GM21515 (cell line): Measurements from ENCODE around the gene NXF1.
"Not testable (repeated sequence)": the region's sequence is repeated elsewhere in the genome, so short reads cannot be mapped to it uniquely, and the experiment has no call there.

Source experiments
- ATAC-seq: cut with Tn5 transposase; IDR thresholded peaks from one replicate; pipeline ENCODE4 v1.9.1; 2021; ENCODE audit not compliant: unreplicated experiment

The NXF1 gene

DNA sequence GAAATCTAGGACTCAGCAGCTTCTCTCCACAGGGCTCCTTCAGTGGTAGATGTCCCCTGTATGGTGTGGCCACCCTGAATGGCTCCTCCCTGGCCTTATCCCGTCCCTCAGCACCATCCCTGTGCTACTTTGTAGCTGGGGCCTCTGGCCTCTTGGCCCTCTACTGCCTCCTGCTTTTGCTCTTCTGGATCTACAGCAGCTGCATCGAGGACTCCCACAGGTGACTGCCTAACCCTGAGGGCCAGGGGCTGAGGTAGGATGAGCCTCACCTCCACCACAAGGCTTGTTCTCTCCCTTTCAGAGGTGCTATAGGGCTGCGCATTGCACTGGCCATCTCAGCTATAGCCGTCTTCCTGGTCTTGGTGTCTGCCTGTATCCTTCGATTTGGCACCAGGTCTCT, 16.2 kb downstream of the NXF1 start:
- ATAC-seq = no peak

DNA sequence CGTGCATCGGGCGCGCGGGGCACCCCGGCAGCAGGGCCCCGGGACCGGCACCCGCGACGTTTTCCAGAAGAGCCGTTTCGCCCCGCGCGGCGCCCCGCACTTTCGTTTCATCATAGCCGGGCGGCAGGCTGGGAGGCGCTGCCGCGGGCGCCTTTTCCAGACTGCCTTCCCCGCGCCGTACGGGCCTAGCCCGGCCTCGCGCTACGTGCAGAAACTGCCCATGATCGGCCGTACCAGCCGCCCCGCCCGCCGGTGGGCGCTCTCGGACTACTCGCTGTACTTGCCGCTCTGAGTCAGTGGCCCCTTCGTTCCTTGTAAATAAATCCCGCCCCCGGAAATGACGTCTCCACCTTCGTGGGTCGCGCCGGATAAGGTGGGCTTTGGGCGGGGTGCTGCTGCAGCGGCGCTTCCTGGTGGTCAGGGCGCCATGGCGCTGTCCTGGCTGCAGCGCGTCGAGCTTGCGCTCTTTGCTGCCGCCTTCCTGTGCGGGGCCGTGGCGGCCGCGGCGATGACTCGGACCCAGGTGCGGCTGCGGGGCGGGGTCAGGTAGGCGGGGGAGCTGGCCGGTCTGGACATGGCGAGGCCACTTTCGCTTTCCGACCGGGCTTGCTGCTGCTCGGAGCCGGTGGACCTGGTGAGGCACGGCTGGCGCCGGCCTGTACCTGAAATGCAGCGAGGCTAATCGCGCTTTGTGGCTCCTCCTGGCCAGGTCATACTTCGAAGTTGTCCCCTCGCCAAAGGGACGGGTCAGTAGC, 18.1 kb downstream of the NXF1 start, which contains the start of gene TMEM179B:
TSS of gene TMEM179B (plus strand) at position 398 of the 755 bp plus-strand sequence. CDS start at position 428, 30 bp downstream.
- ATAC-seq = peak; percentile 61

DNA sequence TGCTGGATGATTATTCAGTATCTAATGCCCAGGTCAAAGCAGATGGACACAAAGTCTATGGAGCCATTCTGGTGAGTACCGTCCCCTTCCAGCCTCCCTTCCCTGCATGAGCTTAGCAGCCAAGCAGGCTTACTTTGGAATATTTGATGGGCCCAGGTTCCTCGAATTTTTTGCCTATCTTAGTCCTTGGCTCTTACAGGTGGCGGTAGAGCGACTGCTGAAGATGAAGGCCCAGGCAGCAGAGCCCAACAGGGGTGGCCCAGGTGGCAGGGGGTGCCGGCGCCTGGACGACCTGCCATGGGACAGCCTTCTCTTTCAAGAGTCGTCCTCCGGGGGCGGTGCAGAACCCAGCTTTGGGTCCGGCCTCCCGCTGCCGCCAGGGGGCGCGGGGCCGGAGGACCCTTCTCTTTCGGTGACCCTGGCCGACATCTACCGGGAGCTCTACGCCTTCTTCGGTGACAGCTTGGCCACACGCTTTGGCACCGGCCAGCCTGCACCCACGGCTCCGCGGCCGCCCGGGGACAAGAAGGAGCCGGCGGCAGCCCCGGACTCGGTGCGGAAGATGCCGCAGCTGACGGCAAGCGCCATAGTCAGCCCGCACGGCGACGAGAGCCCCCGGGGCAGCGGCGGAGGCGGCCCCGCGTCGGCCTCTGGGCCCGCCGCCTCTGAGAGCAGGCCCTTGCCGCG, 18.8 kb downstream of the NXF1 start:
- peak; percentile 67 for ATAC-seq

GRCh38 chr11:62782753-62783152, 22.5 kb downstream of the NXF1 start:
- no peak for ATAC-seq

DNA sequence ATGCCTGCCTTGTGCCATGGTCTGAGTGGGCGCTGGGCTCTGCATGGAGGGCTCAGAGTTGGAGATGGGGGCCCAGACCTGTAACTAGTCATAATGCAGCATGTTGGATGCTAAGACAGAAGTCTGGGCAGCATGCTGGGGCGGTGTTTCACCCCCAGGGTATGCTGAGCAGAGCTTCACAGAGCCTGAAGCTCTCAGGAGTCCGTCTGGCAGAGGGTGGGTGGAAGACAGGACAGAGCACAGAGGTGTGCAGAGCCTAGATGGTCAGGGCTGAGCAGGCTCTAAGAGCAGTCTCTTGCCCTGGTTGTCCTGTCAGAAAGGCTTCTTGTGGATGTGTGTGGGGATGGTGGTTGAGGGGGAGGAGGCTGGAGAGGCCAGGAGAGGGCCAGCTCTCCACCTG, 26.8 kb downstream of the NXF1 start:
- ATAC-seq = no peak

DNA sequence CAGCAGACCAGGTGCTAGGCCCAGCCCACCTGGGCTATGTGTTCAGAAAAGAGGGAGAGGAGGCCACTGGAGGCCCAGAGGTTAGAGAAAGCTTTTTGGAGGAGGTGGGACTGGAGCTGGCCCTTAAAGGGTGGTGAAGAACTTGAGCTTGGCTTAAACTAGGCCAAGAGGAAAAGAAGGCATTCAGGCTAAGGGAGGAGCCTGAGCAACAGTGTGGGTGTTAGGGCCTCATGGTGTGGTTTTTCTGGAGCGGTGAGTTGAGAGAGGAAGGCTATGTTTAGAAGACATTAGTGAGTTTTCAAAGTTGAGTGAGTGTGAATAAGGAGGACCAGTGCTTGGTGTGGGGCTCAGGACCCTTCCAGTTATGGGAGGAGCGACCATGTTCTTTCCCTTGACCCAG, 27.9 kb downstream of the NXF1 start:
- ATAC-seq = no peak

DNA sequence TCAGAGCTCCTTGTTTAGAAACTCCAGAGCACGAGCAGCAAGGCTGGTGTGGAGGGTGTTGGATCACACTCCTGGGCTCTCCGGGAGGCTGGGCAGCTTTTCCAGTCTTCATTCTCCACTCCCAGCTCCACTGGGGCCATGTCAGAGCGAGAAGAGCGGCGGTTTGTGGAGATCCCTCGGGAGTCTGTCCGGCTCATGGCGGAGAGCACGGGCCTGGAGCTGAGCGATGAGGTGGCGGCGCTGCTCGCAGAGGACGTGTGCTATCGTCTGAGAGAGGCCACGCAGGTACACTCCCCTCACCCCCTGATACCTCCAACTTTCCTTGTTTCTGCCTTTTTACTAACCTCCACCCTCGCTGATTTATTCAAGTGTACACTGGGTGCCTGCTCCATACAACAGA, 29.6 kb downstream of the NXF1 start:
- ATAC-seq = no peak

DNA sequence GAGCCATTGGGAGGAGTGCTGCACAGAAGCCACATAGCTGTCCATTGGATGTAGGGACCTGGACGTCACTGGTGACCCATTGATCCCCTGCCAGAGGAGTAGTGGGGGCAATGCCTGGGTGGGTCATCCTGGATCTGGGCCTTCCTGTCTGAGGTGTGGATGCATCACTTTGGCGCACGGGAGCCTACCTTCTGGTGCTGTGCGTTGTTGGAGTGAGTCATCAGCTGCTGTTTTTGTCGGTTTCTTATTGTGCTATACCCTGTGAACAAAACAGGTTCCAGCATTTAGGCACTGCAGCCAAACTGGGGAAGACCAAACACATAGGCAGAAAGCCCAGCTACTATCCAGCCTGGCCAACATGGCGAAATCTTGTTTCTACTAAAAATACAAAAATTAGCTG, 30.8 kb downstream of the NXF1 start:
- no peak for ATAC-seq

- ATAC-seq = peak; percentile 70
Observed at GRCh38 chr11:62771144-62772021, 33.9 kb downstream of the NXF1 start, which contains the start of gene TAF6L. Gene TAF6L (plus strand): TSS chr11:62771396. CDS start chr11:62775784, 4,388 bp downstream.

DNA sequence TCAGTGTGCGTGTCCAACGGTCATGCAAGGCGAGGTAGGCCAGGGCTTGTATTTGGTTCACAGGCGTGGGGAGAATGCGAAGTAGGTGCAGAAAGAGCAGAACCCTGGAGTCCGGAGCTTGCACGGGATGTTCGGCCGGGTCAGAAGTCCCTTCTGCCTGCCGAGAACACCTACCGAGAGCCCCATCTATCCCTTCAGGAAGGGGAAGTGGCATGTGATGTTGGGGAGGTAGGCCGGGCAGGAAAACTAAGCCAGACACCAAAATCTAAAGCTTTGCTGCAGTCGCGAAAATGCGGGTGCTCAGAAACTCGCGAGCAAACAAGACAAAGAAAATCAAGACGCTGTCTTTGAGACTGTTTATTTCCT, 34.5 kb downstream of the NXF1 start:
- peak; percentile 2 for ATAC-seq

- not testable (repeated sequence) for ATAC-seq
Observed at GRCh38 chr11:62760867-62761227, 44.4 kb downstream of the NXF1 start.

GRCh38 chr11:62757846-62758788, 47.1 kb downstream of the NXF1 start:
- no peak for ATAC-seq

DNA sequence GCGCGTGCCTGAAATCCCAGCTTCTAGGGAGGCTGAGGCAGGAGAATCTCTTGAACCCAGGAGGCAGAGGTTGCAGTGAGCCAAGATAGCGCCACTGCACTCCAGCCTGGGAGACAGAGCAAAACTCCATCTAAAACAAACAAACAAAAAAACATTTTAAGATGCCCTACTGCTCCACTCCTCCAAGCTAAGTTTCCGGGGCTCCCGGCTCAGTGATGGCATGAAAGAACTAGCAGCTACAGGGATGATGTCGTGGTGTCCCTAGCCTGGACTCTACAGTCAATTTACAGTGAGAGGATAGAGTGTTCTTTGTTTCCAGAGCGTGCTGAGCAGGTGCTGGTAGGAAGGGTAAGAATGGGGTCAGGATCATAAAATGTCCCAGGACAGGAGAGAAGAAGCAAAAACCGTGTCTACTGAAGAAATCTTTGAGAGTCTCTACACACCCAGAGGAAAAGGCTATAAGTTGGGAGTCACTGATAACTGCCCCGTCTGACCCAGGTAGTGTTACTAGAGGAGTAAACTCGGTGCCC, 50.1 kb downstream of the NXF1 start:
- no peak for ATAC-seq

DNA sequence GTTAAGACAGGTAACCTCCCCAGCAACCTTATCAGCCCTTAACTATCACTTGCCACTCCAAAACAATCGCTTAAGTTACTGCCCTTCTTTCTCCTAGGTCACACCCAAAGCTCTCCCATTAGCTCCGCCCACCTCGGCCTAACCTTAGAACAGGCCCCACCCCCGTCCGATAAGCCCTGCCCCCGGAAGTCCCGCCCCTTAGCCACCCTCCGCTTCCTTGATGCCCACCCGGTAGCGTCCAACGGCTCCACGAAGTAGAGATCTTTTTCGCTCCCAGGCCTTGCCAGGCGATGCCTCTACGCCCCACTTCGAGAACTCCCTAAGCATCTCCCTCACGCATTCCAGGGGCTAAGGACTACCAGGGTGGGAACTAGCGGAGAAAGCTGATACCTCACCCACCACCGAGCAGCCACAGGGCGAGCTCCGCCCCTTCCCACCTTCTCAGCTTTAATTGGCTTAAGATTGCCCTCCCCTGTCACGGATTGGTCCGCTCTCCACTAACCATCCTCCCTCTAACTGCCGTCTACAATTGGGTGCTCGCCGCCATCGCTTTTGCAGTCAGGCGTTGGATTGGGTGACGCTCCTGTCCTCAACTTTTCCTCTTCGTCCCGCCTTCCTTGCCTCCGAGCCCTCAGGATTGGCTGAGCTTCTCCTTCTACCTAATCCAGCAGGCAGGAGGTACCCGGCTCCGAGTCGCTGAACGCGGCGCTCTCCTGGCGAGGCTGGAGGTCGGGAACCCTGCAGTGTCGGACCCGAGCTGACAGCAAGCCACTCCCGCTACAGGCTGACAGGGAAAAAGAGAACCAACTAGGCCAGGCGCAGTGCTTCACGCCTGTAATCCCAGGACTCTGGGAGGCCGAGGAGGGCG, 51.3 kb downstream of the NXF1 start, which contains the start of gene ZBTB3:
TSS of gene ZBTB3 (minus strand) at position 425 of the 868 bp plus-strand sequence. CDS start 496 bp downstream, outside the sequence.
- peak; percentile 91 for ATAC-seq

DNA sequence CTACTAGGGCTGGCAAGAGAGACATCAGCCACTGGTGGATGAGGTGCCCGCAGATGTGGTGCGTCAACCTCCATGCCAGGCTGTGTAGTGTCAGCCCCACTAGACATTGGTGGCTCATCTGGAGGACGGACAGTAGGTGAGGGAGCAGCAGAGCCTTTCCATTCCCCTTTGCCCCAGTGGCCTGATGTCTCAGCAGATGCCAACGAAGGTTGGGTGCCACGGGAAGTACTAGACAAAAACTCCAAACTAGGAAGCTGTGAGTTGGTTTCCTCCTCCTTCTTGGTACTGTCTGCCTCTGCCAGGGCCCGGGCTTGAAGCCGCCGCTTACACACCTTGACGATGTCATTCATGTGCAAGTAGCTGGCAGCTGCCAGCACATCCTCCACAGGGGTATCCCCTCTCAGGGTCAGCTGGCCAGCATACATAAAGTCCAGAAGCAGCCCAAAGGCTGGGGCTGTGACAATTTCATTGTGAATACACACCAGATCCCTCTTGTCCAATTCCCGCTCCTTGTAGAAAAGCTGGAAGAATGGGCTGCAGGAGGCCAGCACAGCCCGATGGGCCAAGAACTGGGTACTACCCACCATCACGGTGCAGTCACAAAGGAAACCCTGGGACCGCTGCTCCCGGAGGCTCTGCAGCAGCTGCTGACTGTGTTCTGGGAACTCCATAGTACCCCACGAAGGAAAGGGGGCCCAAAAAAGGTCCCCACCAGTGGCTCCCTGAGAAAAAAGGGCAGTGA, 52.1 kb downstream of the NXF1 start:
- peak; percentile 1 for ATAC-seq

DNA sequence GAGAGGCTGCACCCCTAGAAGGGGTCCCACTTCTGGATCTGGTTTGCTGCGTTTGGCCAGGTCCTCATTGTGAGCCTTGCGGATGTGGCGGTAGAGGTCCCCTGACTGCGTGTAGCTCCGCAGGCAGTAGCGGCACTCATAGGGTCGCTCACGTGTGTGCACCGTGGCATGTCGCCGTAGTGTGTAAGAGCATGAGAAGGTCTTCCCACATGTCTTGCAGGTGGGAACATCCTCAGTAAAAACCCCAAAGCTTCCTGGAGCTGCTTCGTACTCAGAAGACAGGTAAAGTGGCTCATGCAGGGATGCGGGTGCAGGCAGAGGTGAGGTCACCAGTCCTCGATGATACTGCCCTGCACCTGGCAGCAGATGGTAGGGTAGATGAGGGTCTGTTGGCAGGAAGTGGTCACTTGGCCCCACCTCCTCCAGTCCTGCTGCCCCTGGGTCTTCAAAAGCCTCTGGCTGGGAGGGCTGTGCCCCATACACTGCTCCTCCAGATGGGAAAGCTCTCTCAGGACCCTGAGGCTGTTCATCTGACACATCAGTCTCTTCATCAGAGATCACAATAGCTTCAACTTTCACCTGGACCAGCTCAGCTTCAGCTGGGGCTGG, 53.0 kb downstream of the NXF1 start:
- no peak for ATAC-seq

GRCh38 chr11:62749931-62750330, 55.3 kb downstream of the NXF1 start:
- not testable (repeated sequence) for ATAC-seq
